CD4-positive, alpha-beta T cell treated with Interleukin-10 for 1 hour (primary cell): ENCODE measurements around the gene GRIK4.
"Not testable (repeated sequence)": the region's sequence is repeated elsewhere in the genome, so short reads cannot be mapped to it uniquely, and the experiment has no call there.

Source experiments
- DNase-seq: peaks from one replicate; pipeline ENCODE4 v3.0.0-alpha.2; 2020

GRIK4 gene

DNA sequence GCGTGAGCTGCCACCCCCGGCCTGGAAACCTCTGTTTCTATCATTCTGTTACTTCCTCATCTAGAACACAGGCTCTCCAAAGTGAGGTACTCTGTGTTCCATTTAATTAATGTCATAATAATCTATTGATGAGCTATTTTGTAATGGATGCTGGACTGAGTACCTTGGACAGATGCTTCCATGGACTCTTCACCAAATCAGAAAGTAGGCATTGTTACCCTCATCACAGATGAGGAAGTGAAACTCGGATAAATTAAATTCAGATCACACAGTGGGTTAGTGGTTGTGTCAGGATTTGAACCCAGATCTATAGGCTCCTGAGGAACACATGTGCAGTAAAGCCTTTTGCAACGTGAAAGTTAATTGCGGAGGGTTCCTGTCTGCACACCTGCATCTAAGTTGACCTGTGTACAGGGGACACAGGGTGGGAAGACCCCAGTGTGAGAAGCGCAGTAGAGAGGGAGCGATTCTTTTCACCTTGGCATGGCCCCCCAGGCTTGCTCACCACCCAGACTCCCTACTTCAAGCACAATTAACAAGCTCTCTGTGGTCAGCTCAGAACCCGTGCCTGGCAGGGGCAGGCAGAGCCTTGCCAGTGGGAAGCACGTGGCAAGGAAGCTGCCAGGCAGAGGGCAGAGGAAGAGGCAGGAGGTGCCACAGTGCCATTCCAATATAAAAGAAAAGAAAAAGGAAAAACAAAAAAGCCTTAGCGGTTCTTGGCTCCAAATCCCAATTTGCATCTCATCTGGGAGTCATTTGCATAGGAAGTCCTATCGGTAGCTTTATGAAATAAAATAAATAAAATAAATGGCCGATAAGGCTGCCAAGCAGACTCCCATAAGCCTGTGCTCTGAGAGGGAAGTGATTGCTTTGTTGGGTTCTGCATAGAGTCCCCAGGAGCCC is 239.3 kb downstream of the GRIK4 start:
- DNase-seq: no peak

DNA sequence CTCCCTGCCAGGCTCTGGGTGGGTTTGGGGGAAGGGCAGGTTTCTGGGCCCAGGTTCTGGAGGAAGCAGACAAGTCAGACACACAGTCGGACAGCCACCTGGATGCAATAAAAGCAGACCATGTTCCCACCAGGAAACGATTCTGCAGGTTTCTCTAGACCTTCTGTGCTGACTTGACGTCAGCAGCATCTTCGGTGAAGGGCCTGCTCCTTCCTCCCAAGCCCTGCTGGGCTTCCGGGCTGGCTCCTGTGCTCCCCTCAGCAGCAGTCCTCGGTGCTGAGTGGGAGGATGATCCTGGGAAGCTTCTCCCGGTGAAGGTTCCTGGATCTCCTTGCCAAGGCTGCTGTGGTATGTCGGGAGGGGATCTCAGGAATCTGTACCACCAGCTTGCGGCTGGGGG is 240.0 kb downstream of the GRIK4 start:
- DNase-seq: no peak

DNA sequence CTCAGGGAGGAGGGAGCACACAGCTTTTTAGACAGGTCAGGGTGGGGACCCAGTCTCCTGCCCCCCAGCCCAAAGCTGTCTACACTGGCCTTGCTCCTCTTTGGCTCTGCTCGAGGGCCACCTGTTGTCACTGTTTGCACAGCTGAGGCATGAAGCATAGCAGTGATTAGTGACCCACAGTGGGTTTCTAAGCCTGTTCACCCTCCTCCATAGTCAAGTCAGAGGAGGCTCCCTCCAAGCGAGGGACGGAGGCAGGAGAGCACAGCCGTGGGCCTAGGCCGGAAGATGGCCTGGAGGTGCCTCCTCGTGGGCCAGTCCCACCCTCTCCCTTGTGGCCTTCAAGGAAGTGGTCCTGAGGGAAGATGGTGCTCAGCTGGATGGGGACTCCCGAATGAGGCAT is 241.1 kb downstream of the GRIK4 start:
- DNase-seq: no peak

DNA sequence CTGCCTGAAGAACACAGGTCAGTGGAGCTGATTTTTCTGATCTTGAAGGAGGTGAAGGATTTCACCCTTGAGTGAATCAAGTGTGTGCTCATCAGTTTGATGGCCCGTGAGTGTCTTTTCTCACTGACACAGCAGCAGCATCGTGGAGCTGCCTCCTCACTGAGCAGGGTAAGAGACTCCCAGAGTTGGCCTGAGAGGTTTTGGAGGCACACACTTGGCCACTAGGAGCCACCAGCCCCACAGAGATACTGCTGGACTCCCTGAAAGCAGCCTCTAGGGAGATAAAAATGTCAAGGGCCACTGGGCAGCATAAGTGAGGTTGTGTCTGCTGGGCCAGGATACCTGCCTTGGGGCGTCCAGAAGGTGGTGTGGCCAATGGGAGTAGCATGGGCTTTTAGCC is 245.4 kb downstream of the GRIK4 start:
- no peak for DNase-seq

DNA sequence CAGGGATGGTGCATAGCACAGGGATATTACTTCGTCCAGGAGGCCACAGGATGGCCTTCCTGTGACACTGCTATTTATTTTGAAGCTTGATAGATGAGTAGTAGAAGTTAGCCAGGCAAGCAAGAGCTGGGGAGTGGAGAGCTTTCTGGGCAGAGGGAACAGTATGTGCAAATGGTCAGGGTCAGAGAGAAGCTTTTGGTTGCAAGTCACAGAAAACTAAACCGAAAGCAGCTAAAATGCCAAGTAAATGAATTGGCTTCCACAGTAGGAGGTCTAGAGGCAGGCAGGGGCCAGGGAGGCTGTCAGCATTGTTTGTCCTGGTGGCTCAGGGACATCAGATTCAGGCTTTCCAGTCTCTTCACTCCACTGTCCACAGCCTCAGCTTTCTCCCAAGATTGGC is 247.5 kb downstream of the GRIK4 start:
- no peak for DNase-seq

DNA sequence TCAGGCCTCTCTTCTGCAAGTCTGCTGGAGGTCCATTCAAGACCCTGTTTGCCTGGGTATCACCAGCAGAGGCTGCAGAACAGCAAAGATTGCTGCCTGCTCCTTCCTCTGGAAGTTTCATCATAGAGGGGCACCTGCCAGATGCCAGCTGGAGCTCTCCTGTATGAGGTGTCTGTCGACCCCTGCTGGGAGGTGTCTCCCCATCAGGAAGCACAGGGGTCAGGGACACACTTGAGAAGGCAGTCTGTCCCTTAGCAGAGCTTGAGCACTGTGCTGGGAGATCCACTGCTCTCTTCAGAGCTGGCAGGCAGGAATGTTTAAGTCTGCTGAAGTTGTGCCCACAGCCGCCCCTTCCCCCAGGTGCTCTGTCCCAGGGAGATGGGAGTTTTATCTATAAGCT is 254.2 kb downstream of the GRIK4 start:
- DNase-seq: not testable (repeated sequence)

DNA sequence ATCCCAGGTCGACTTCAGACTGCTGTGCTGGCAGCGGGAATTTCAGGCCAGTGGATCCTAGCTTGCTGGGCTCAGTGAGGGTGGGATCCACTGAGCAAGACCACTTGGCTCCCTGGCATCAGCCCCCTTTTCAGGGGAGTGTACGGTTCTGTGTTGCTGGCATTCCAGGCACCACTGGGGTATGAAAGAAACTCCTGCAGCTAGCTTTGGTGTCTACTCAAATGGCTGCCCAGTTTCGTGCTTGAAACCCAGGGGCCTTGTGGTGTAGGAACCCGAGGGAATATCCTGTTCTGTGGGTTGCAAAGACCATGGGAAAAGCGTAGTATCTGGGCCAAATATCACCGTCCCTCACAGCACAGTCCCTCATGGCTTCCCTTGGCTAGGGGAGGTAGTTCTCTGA is 254.8 kb downstream of the GRIK4 start:
- no peak for DNase-seq

DNA sequence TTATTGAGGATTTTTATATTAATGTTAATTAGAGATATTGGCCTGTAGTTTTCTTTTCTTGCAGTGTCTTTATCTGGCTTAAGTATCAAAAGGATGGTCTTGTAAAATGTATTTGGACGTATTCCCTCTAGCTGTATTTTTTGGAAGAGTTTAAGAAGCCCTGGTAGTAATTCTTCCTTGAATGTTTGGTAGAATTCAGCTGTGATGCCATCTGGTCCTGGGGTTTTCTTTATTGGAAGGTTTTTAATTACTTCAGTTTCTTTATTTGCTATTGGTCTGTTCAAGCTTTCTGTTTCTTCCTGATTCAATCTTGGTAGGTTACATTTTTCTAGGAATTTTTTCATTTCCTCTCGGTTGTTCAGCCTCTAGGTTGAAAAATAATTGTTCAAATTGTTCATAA is 257.4 kb downstream of the GRIK4 start:
- no peak for DNase-seq

DNA sequence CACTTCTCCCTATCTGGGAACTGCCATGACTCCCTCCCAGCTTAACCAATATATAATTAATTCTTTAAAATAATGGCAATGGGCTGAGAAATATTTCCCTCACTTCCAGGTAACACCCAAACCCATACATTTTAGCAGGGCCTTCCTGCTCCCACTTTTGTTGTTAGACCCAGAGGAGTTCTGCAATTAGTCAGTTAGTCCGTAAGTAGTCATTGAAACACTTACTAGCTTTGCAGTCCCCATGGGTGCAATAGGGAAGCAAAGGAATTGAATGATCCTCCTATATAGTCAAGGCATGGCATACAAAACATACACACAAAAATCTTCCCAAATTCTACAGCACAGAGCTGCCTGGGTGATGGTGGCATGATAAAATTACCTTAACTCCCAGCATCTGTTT is 258.4 kb downstream of the GRIK4 start:
- no peak for DNase-seq

DNA sequence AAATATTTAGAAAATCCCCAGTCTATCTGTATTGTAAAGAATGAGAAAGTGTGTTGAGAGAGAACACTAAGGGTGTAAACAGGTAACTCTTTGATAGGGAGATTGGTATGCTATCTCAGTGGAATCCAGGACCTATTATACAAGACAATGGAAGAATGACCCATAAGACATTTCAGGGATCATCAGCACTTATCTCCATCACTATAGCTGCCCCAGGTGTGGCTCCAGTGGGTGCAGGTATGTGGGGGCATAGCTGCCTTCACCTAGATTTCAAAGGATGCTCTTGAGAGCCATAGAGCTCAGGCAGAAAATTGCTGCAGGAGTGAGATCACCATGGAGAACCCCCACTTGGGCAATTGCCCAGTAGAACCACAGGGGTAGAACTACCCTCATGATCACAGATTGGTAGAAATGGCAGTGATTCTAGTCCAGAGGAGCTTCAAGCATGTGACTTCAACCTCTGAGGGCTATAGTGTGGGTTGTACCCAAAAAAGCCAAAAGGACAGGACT is 260.1 kb downstream of the GRIK4 start:
- no peak for DNase-seq

DNA sequence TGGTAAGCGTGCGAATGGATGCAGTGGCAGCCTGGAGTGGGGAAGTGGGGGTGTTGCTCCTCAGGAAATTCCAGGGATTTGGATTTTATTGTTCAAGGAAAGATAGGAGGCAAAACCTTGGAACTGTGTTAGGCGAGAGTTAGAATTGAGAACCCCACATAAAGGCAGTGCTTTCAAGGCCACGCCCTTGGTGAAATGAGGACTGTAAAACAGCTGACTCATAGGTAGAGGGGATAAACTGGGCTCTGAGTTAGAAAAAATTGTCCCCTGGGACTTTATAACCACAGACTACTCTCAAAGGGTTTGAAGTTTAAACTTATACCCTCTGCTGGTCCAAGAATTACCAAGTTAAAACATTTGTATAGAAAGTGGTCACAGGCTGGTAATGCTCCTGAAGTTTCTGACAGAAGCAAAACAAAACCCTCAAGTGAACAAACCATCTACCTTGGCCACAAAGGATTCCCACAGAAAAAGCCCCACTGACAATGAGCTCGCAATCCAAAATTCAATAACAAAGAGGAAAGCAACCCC is 262.0 kb downstream of the GRIK4 start:
- DNase-seq: no peak

DNA sequence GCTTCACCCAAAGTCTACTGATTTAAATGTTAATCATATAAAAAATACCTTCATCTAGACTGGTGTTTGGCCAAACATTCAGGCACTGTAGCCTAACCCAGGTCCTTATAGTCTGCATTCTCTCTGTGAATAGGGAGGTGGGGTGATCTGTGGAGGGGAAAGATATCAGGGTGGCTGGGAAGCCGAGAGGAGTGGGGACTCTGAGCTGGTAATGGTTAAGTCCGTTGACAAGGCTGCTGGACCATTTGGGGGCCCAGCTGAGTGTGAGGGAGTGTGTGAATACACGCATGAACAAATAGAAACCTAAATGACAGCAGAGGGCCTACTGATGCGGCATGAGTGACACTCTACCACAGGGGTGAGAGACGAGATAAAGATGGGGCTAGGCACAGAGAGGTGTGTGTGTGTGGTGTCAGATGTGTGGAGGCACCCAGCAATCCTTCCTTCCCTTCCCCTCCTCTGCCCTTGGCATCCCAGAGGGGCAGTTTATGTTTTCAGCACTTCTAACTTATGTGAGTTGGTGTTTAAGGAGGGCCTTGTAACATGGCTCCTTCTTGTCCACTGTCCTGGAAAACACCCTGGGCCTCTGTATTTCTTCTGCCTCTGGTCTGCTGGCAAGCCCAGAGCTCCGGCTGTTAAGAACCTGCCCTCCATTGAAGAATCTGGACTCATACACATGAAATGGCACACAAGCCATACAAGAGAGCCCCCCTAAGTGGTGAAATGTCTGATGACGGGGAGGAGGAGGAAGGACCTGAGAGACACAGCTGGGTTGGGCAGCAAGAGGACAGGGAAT is 263.2 kb downstream of the GRIK4 start:
- no peak for DNase-seq

DNA sequence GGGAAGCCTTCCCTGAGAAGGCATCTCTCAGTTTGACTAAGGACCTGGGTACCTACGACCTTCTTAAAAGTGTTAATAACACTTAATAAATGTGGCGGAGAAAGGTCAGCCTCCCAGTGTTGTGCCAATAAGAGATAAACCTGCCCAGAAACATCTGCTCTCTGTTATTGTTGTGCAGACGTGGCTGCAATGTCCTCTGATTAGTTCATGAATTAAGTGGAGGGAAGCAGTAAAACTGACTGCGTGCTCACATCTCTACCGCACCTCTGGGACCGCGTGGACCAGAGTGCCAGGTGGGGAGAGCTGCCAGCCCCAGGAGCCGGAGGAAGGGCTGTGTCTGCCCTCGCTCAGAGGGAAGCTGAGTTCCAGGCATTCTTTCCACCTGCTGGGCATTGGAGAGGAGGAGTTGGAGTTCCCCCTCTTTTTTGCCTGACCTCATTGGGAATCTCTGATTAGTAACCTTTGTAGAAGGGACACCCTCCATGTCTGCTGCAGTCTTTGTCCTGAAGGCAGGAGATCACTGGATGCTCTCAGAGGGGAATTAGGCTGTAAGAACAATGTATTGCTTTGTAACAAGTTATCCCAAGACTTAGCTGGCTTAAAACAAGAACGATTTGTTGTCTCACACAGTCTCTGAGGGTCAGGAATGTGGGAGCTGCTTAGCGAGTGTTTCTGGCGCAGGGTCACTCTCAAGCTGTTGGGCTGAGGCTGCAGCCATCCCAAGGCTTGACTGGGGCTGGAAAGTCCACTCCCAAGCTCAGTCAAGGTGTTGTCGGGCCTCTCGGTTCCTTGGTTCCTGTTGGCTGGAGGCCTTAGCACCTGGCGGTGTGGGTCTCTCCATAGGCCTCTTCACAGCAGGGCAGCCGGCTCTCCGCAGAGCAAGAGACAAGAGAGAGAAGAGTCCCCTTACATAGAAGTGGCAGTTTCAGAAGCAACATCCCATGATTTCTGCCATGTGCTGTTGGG is 264.7 kb downstream of the GRIK4 start:
- no peak for DNase-seq

DNA sequence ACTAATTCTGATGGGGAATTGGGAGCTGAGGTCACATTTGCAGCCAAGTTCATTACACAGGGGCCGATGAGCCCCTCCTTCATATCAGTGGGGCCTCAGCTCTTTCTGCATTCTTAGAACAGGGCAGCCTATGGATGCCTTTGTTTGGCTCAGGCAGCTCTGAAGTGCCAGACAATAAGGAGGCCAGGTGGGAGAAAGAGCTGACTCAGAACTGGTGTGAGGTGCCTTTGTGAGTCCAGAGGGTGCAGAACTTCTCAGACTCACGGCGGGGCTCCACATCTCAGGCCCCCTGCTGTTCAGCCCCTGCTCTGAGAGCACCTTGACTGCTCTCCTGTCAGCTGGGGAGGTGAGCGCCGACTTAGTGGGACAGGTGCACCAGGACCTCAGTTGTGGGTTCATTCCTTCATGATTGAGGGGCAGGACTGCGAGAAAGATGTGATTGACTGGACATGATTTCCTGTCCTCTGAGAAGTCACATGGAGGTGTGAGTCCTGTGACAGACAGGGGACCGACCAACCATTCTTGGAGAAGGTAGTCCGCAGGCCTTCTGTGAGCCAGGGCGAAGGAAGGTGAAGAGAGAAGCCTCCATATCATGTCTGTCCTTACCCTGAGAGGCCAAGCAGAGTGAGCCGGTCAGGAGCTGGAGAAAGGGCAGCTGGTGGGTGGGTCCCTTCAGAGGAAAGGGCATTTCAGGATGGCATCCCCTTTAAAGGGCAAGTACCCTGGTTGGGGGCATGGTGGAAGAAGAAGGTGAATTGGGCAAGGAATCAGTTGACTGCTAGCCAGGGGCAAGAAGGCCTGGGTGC is 267.3 kb downstream of the GRIK4 start:
- no peak for DNase-seq

DNA sequence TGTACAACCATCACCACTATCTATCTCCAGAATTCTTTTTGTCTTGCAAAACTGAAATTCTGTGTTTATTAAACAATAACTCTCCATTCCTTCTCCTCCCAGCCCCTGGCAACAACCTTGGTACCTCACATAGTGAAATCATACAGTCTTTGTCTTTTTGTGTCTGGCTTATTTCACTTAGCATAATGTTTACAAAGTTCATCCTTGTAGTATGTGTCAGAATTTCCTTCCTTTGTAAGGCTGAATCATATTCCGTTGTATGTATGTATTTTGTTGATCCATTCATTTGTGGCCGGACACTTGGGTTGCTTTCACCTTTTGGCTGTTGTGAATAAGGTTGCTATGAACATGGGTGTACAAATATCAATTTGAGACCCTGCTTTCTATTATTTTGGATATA is 268.7 kb downstream of the GRIK4 start:
- DNase-seq: no peak

DNA sequence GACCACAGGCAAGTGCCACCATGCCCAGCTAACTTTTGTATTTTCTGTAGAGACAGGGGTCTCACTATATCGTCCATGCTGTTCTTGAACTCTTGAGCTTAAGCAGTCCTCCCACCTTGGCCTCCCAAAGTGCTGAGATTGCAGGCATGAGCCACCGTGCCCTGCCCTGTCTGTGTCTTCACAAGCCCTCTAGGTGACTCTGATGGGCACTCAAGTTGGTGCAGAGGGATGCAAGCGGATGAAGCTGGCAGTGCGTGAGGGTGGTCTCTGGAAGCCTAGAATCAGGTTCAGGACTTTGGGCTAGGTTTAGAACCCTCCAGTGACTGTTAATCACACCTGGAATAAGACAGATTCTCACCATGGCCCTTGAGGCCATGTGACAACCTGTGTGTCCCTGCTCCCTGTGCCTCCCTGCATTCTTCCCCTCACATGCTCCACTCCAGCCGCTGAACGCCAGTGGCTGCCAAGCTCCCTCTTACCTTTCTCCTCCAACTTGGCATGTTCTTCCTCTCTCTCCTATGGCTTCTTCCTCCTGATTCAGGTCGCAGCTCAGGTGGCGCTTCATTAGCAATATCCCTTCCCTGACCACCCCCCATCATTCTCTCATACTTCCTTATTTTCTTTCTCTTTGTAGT is 270.1 kb downstream of the GRIK4 start:
- no peak for DNase-seq

DNA sequence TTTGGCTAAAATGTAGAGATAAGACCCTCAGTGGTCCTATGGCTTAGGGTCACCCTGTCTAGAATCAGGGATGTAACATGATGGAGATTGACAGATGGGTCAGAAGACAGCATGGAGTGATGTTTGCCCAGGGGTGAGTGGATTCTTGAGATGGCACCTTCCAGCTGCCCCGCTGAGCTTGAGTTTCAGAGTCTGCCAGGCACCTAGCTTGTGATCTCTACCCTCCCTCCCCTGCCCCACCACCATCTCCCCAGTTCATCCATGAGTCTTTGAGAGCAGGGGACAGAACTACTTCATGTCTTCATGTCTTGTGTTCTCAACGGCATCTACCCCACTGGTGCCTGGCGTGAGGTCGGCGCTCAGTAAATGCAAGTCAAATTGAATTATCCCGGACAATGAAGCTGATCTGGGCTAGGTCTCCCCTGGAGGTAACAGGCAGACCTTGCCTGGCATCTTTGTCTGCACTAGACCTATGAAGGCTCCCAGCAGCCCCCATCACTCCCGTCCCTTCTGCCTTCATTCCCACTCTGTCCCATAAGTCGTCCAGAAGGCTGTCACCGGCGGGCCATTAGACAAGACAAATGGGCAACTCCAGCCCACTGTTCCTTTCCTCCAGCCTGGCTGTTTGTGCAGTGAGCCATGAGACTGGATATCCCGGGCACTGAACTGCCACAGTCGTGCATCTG is 273.2 kb downstream of the GRIK4 start:
- no peak for DNase-seq

DNA sequence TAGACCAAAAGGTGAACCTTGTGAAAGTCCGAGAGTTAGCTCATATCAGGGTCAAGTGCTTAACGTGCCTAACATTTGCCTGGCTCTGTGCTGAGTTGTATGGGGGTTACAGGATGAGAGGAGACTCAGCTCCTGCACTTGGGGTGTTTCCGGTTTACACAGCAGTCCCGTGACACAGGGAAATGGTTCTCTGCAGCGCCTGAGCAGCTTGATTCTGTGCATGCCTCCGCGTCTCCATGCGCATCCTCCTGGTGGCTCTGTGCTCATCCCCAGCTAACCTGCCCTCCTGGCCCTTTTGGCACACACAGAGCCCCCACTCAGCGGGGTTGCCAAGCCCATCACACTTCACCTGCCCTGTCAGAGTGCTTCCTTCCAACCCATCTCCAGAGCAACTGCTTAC is 274.0 kb downstream of the GRIK4 start:
- DNase-seq: no peak

DNA sequence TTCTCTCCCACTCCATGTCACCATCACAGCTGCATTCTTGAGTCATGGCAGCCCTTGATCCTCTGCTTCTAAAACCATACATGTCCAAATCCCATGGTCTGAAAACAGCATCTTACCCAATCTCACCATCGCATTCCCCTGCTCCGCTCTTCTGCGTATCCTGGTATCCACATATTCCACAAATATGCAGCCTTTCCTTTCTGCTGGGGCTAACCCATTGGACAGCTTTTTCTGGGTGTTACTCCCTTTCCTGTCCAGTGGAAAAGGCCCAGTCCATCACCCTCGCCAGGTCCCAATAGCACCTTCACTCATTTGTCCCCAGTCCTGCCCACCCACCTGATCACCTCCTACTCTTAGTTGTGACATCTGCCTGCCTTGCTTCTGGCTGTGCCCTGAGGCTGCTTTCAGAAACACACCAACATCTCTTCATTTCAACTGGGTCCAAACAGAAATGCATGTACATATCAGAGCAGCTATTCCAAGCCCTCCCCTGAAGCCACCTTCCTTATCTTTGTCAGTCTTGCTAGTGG is 274.7 kb downstream of the GRIK4 start:
- DNase-seq: no peak

DNA sequence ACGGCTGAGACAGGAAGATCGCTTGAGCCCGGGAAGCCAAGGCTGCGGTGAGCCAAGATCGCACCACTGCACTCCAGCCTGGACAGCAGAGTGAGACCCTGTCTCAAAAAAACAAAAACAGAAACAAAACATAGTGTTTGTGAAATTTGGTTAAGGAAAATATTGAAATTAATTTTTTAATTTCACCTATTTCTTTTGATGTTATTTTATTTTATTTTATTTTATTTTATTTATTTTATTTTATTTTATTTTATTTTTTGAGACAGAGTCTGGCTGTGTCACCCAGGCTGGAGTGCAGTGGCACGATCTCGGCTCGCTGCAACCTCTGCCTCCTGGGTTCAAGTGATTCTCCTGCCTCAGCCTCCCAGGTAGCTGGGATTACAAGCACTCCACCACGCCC is 275.7 kb downstream of the GRIK4 start:
- not testable (repeated sequence) for DNase-seq
